Fibroblast of lung (primary cell): Measurements from ENCODE around the gene ABCA2. TPM values are rescaled to one million over a fixed set of nuclear protein-coding genes. Genes with fewer than 3 reads are reported as not detected.

ENCODE experiments used
- DNase-seq, 2 donors: peaks; one replicate each; pipeline versions ENCODE4 v3.0.0 to v3.0.0-alpha.2; 2010; ENCODE audit warnings: low read depth in 2 of 2
- H2AFZ ChIP-seq: 2 replicates; pipeline ENCODE4 v1.5.1; 2012; ENCODE audit warnings: low read length, control low read depth, inconsistent platforms
- H3K27ac ChIP-seq: 2 replicates; pipeline ENCODE4 v1.5.1; 2011; ENCODE audit warnings: low read length, control low read depth; ENCODE audit not compliant: insufficient read depth
- H3K27me3 ChIP-seq: 2 replicates; pipeline ENCODE4 v1.5.1; 2011; ENCODE audit warnings: mild to moderate bottlenecking, low read length; ENCODE audit not compliant: control insufficient read depth, insufficient read depth
- H3K36me3 ChIP-seq: 2 replicates; pipeline ENCODE4 v1.5.1; 2011; ENCODE audit warnings: low read length; ENCODE audit not compliant: control insufficient read depth, insufficient read depth
- H3K4me1 ChIP-seq: 2 replicates; pipeline ENCODE4 v1.5.1; 2011; ENCODE audit warnings: low read length; ENCODE audit not compliant: control insufficient read depth, insufficient read depth; ENCODE audit errors: extremely low read depth
- H3K4me2 ChIP-seq: 2 replicates; pipeline ENCODE4 v1.5.1; 2011; ENCODE audit warnings: low read length, control low read depth; ENCODE audit not compliant: insufficient read depth; ENCODE audit errors: extremely low read depth
- H3K4me3 ChIP-seq, 4 experiments: fragments of 200-600 bp in 1 of 4; sonication (generic) in 1 of 4; replicated peaks in 1 of 4; 2 replicates each; pipeline ENCODE4 v1.5.1; 2011 to 2016; ENCODE audit warnings: low read length in 4 of 4, low read depth in 3 of 4, mild to moderate bottlenecking in 3 of 4, control low read depth in 2 of 4, inconsistent platforms in 1 of 4, mixed read lengths in 1 of 4; ENCODE audit not compliant: insufficient read depth in 1 of 4; ENCODE audit errors: control extremely low read depth in 1 of 4
- H3K79me2 ChIP-seq: 2 replicates; pipeline ENCODE4 v1.5.1; 2012; ENCODE audit warnings: mild to moderate bottlenecking, low read length, inconsistent platforms; ENCODE audit not compliant: control insufficient read depth, insufficient read depth
- H3K9ac ChIP-seq: 2 replicates; pipeline ENCODE4 v1.5.1; 2011; ENCODE audit warnings: mild to moderate bottlenecking, low read length, control low read depth; ENCODE audit not compliant: insufficient read depth
- H3K9me3 ChIP-seq: 2 replicates; pipeline ENCODE4 v1.5.1; 2012; ENCODE audit warnings: low read depth, low read length; ENCODE audit not compliant: control insufficient read depth, insufficient read depth
- H4K20me1 ChIP-seq: 2 replicates; pipeline ENCODE4 v1.5.1; 2011; ENCODE audit warnings: low read length; ENCODE audit not compliant: control insufficient read depth, insufficient read depth; ENCODE audit errors: extremely low read depth
- CTCF ChIP-seq, 2 donors: IDR thresholded peaks in 1 of 2; conservative IDR thresholded peaks in 1 of 2; 1 replicate in 1 of 2; 2 replicates in 1 of 2; pipeline ENCODE4 v1.5.1; 2011 to 2012; ENCODE audit warnings: low read length in 2 of 2, control low read depth in 1 of 2, inconsistent platforms in 1 of 2, low read depth in 1 of 2, mild to moderate bottlenecking in 1 of 2
- EZH2 ChIP-seq: IDR thresholded peaks from 2 replicates; pipeline ENCODE4 v1.5.1; 2012; ENCODE audit warnings: low read length, control low read depth, mild to moderate bottlenecking; ENCODE audit errors: missing control alignments
- polyA plus RNA-seq, 2 donors: library from polyadenylated mRNA; depleted of rRNA in 1 of 2; stranded (reverse) in 1 of 2; unstranded in 1 of 2; fragments of >200 nt; gene quantifications; 2 replicates each; pipeline ENCODE4 v1.2.1, GENCODE V29; 2011 to 2012; ENCODE audit warnings: missing spikeins in 1 of 2
- total RNA-seq: library from RNA; depleted of rRNA; stranded (reverse); fragments of >200 nt; gene quantifications from 2 replicates; pipeline ENCODE4 v1.2.1, GENCODE V29; 2014

The ABCA2 gene
- total and polyA plus RNA-seq, 2 donors (not counting 1 experiment from before 2014, with no cell fraction given), result 8.5 to 21.8 TPM

- Histone ChIP-seq H3K9me3 (no peaks in the 10 kb centered on the region), H3K27ac (no peak overlapping the region), H3K36me3 (no peaks in the 10 kb centered on the region), H3K27me3 (peaks cover 18% of the 10 kb centered on the region), H2AFZ (no peak overlapping the region), H3K4me3 (no peak overlapping the region), H4K20me1 (no peaks in the 10 kb centered on the region), H3K4me1 (peaks cover 2% of the 10 kb centered on the region), H3K79me2 (no peaks in the 10 kb centered on the region), H3K4me2 (no peak overlapping the region), H3K9ac (no peak overlapping the region)
- TF ChIP-seq CTCF (conservative IDR thresholded peaks at IDR 0.05 in 1 of 2, IDR thresholded peaks at IDR 0.05 in 1 of 2; ENCODE audit: low read depth in 1 of 2, low read length in 2 of 2) (no peak), EZH2 (no peak)
- no peak for DNase-seq
These were observed 28.8 kb upstream of the ABCA2 start for GRCh38 chr9:137056739-137057415.

DNA sequence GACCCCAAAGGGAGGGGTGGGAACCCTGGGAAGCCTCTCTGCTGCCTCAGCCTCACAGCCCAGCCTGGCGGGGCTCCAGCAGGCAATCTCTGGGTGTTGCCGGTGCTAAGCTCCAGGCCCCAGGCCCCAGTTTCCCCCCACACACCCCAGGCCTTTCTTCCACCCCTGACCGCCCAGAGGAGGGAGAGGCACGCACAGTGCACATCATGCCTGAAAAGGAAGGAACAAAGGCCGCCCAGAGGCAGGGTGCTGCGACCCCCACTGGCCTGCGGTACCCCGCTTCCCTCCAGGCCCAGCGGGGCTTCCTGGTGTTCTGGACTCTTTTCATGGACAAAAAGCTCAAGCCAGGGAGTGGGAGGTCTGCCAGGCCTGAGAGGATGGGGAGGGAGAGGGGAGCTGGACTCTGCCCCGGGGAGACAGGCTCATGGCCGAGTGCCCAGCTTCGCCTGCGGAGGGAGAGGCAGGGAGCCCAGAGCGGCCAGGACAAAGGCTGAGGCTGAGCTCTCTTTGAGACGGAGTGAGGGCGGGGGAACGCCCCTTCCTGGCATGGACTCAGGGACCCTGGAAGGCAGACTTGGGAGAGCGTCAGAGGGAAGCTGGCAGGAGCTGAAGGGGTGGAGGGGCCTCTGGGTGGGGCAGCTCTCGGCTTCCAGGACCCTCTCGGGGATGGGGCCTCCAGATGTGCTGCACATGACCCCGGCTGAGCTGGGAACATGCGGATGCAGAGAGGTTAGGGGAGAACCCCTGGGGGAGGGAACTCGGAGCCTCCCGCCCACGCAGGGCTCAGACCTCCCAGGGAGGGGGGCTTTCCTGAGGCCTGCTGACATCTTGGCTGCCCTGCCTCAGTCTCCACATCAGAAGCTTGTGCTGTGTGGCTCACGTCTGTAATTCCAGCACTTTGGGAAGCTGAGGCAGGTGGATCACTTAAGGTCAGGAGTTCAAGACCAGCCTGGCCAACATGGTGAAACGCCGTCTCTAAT, 27.6 kb upstream of the ABCA2 start:
- H3K9ac ChIP-seq, result no peak overlapping the region
- peaks cover 2% of the 10 kb centered on the region for H3K4me1 ChIP-seq
- no peaks in the 10 kb centered on the region for H4K20me1 ChIP-seq
- H3K9me3 ChIP-seq, result no peaks in the 10 kb centered on the region
- no peaks in the 10 kb centered on the region for H3K36me3 ChIP-seq
- H3K27ac ChIP-seq, result no peak overlapping the region
- TF ChIP-seq EZH2 (no peak), CTCF (conservative IDR thresholded peaks at IDR 0.05 in 1 of 2, IDR thresholded peaks at IDR 0.05 in 1 of 2; ENCODE audit: low read depth in 1 of 2, low read length in 2 of 2) (no peak)
- peak; percentile 80 to 91 for DNase-seq
- H3K4me3 ChIP-seq, result no peak overlapping the region
- no peaks in the 10 kb centered on the region for H3K79me2 ChIP-seq
- peaks cover 18% of the 10 kb centered on the region for H3K27me3 ChIP-seq
- no peak overlapping the region for H2AFZ ChIP-seq
- peak overlapping the region; percentile 32 for H3K4me2 ChIP-seq

GRCh38 chr9:137054932-137055384, 26.9 kb upstream of the ABCA2 start:
- peaks cover 22% of the 10 kb centered on the region for H3K27me3 ChIP-seq
- no peak overlapping the region for H2AFZ ChIP-seq
- no peak overlapping the region for H3K4me3 ChIP-seq
- H3K4me1 ChIP-seq, result peaks cover 2% of the 10 kb centered on the region
- H3K27ac ChIP-seq, result no peak overlapping the region
- H3K79me2 ChIP-seq, result no peaks in the 10 kb centered on the region
- no peak overlapping the region for H3K9ac ChIP-seq
- DNase-seq, result no peak
- no peaks in the 10 kb centered on the region for H3K9me3 ChIP-seq
- no peak overlapping the region for H3K4me2 ChIP-seq
- no peaks in the 10 kb centered on the region for H3K36me3 ChIP-seq
- H4K20me1 ChIP-seq, result no peaks in the 10 kb centered on the region
- no peak for TF ChIP-seq EZH2
- TF ChIP-seq CTCF (conservative IDR thresholded peaks at IDR 0.05 in 1 of 2, IDR thresholded peaks at IDR 0.05 in 1 of 2; ENCODE audit: low read depth in 1 of 2, low read length in 2 of 2), result no peak
